OCI-LY1 (cell line): ENCODE measurements around the gene CLDN22.

Experiments used
- H2AFZ ChIP-seq: fragments of 200-600 bp; sonication (generic), shearing (Covaris generic); 2 replicates; pipeline ENCODE4 v1.6.0; 2014; ENCODE audit warnings: antibody characterized with exemption, mild to moderate bottlenecking, low read length
- H3F3A ChIP-seq: fragments of 200-600 bp; sonication (generic), shearing (Covaris generic); 2 replicates; pipeline ENCODE4 v1.6.0; 2014; ENCODE audit warnings: mild to moderate bottlenecking, antibody characterized with exemption, low read length, moderate library complexity; ENCODE audit not compliant: insufficient read depth
- H3K27ac ChIP-seq: fragments of 200-600 bp; sonication (generic); 2 replicates; pipeline ENCODE4 v1.5.1; 2014; ENCODE audit warnings: low read length, mixed run types, mild to moderate bottlenecking, low read depth; ENCODE audit not compliant: poor library complexity, severe bottlenecking
- H3K27me3 ChIP-seq: fragments of 200-600 bp; sonication (generic); 2 replicates; pipeline ENCODE4 v1.6.0; 2014; ENCODE audit warnings: antibody characterized with exemption, mild to moderate bottlenecking, low read length, moderate library complexity; ENCODE audit not compliant: insufficient read depth
- H3K36me3 ChIP-seq: fragments of 200-600 bp; sonication (generic); 2 replicates; pipeline ENCODE4 v1.6.1; 2014; ENCODE audit warnings: mild to moderate bottlenecking, antibody characterized with exemption, low read length, moderate library complexity, mixed read lengths; ENCODE audit not compliant: insufficient read depth
- H3K4me1 ChIP-seq: fragments of 200-600 bp; sonication (generic); 2 replicates; pipeline ENCODE4 v1.5.1; 2014; ENCODE audit warnings: mild to moderate bottlenecking, low read length, moderate library complexity; ENCODE audit not compliant: insufficient read depth, severe bottlenecking
- H3K4me2 ChIP-seq: fragments of 200-600 bp; sonication (generic), shearing (Covaris generic); 2 replicates; pipeline ENCODE4 v1.6.1; 2014; ENCODE audit warnings: low read length
- H3K4me3 ChIP-seq: fragments of 200-600 bp; sonication (generic); 2 replicates; pipeline ENCODE4 v1.5.1; 2014; ENCODE audit warnings: low read length, low read depth, mild to moderate bottlenecking, mixed read lengths; ENCODE audit not compliant: poor library complexity, severe bottlenecking
- H3K79me2 ChIP-seq: fragments of 200-600 bp; shearing (Covaris generic); 2 replicates; pipeline ENCODE4 v1.6.1; 2016; ENCODE audit warnings: mixed run types, low read length, mixed read lengths; ENCODE audit not compliant: insufficient read depth
- H3K9ac ChIP-seq: fragments of 200-600 bp; sonication (generic), shearing (Covaris generic); 2 replicates; pipeline ENCODE4 v1.6.1; 2014; ENCODE audit warnings: mild to moderate bottlenecking, low read length, mixed read lengths
- H3K9me2 ChIP-seq: fragments of 200-600 bp; sonication (generic), shearing (Covaris generic); 2 replicates; pipeline ENCODE4 v1.6.1; 2014; ENCODE audit warnings: low read depth, mild to moderate bottlenecking, low read length, mixed read lengths
- H3K9me3 ChIP-seq: fragments of 200-600 bp; shearing (Covaris generic); 2 replicates; pipeline ENCODE4 v1.6.1; 2014; ENCODE audit warnings: low read length, mixed read lengths
- H4K20me1 ChIP-seq: fragments of 200-600 bp; sonication (generic), shearing (Covaris generic); 2 replicates; pipeline ENCODE4 v1.6.0; 2016; ENCODE audit warnings: mild to moderate bottlenecking, low read length; ENCODE audit not compliant: insufficient read depth
- EZH2 ChIP-seq: fragments of 200-600 bp; sonication (generic), shearing (Covaris generic); IDR thresholded peaks from 2 replicates; pipeline ENCODE4 v1.8.0; 2017; ENCODE audit warnings: borderline replicate concordance, mixed run types, mild to moderate bottlenecking, antibody characterized with exemption, low read length, moderate library complexity, mixed read lengths
- TF ChIP-seq, protein P1 (sequence below): fragments of 200-600 bp; sonication (generic), shearing (Covaris generic); IDR thresholded peaks from 2 replicates; pipeline ENCODE4 v1.5.1; 2017; ENCODE audit warnings: mild to moderate bottlenecking, antibody characterized with exemption, low read length, moderate library complexity, mixed read lengths

Gene CLDN22

DNA sequence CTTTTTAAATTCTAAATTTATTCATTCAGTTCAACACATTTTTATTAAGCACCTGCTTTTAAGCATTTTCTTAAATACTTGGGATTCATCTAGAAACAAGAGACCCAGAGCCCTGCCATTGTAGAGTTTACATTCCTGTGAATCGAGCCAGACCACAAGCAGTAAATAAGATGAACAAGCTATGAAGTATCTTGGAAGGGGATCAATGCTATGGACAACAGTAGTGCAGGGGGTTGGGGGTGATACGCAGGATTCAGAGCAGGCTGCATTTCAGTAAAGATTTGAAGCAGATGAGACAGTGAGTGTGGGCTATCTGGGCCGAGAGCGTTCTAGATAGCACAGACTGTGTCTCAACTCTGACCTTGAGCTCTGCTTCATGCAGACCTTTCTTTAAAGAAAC lies 35.1 kb downstream of the CLDN22 start:
- Histone ChIP-seq H3K79me2 (no peaks in the 10 kb centered on the region), H3K27me3 (no peaks in the 10 kb centered on the region), H3K27ac (no peak overlapping the region), H3K9me2 (no peaks in the 10 kb centered on the region), H3F3A (no peaks in the 10 kb centered on the region), H3K4me1 (no peaks in the 10 kb centered on the region), H2AFZ (no peak overlapping the region), H3K9me3 (no peaks in the 10 kb centered on the region), H3K36me3 (no peaks in the 10 kb centered on the region), H4K20me1 (no peaks in the 10 kb centered on the region), H3K4me2 (no peak overlapping the region), H3K9ac (no peak overlapping the region), H3K4me3 (no peak overlapping the region)
- TF ChIP-seq, protein P1, sequence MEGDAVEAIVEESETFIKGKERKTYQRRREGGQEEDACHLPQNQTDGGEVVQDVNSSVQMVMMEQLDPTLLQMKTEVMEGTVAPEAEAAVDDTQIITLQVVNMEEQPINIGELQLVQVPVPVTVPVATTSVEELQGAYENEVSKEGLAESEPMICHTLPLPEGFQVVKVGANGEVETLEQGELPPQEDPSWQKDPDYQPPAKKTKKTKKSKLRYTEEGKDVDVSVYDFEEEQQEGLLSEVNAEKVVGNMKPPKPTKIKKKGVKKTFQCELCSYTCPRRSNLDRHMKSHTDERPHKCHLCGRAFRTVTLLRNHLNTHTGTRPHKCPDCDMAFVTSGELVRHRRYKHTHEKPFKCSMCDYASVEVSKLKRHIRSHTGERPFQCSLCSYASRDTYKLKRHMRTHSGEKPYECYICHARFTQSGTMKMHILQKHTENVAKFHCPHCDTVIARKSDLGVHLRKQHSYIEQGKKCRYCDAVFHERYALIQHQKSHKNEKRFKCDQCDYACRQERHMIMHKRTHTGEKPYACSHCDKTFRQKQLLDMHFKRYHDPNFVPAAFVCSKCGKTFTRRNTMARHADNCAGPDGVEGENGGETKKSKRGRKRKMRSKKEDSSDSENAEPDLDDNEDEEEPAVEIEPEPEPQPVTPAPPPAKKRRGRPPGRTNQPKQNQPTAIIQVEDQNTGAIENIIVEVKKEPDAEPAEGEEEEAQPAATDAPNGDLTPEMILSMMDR = no peak
- no peak for TF ChIP-seq EZH2

DNA sequence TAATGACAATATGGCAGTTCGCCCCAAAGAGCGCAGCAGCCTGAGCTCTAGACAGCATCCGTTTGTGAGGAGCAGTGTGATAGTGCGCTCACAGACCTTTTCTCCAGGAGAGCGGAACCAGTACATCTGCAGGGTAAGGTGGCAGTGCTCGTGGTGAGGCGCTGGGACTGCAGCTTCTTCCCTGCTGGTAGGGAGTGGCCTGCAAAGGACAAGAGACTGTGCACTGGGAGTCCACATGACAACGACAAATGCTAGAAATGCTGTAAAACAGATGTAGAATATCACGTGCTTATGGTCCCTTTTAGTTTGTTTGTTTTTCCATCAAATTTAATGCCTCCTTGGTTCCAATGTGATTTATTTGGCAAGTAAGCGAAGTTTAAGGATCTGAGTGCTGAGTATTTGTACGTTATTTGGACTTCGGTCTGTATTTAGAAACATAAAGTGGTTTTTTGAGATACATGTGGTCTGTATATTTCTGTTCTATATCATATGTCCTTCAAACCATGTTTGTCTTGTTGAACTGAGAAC lies 35.8 kb downstream of the CLDN22 start:
- no peaks in the 10 kb centered on the region for H3K4me1 ChIP-seq
- H3K9me3 ChIP-seq = no peaks in the 10 kb centered on the region
- no peak overlapping the region for H3K9ac ChIP-seq
- no peaks in the 10 kb centered on the region for H4K20me1 ChIP-seq
- H3K4me3 ChIP-seq = no peak overlapping the region
- H3F3A ChIP-seq = no peaks in the 10 kb centered on the region
- no peak overlapping the region for H2AFZ ChIP-seq
- H3K27me3 ChIP-seq = no peaks in the 10 kb centered on the region
- no peaks in the 10 kb centered on the region for H3K9me2 ChIP-seq
- H3K4me2 ChIP-seq = no peak overlapping the region
- no peaks in the 10 kb centered on the region for H3K36me3 ChIP-seq
- H3K27ac ChIP-seq = no peak overlapping the region
- no peak for TF ChIP-seq EZH2
- TF ChIP-seq, protein P1 = no peak
- no peaks in the 10 kb centered on the region for H3K79me2 ChIP-seq

DNA sequence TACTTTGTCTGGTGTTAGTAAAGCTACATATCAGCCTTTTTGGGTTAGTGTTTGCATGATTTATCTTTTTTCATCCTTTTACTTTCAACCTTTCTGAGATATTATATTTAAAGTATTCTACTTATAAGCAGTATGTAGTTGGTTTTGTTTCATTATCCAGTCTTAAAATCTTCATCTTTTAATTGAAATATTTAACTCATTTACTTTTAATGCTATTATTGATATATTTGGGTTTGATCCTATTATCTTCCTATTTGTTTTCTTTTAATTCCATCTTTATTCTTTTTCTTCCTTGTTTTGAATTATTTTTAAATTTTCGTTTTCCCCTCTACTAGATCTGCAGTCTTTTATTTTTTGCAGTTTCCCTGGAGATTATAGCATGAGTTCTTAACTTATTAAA lies 44.0 kb downstream of the CLDN22 start:
- Histone ChIP-seq H3K79me2 (no peaks in the 10 kb centered on the region), H4K20me1 (no peaks in the 10 kb centered on the region)

DNA sequence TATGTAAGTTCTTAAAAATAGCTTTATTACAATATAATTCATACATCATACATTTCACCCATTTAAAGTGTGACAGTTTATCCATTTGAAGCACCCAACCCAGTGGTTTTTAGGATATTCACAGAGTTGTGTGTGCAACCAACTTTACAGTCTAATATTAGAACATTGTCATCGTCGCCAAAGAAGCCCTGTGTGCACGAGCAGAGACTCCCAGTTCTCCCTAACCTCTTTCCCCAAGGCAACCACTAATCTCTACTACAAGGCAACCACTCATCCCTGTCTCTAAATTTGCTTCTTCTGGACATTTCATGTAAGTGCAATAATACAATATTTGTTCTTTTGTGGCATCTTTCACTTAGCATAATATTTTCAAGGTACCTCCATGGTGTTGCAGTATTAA lies 47.7 kb downstream of the CLDN22 start:
- H3K9ac ChIP-seq = no peak overlapping the region
- H3F3A ChIP-seq = no peaks in the 10 kb centered on the region
- no peaks in the 10 kb centered on the region for H3K9me2 ChIP-seq
- H3K4me2 ChIP-seq = no peak overlapping the region
- no peaks in the 10 kb centered on the region for H3K79me2 ChIP-seq
- H3K9me3 ChIP-seq = 0 out of 2 replicates have a peak, but pooled peaks cover 3% of the 10 kb centered on the region
- no peak overlapping the region for H2AFZ ChIP-seq
- H3K27ac ChIP-seq = no peak overlapping the region
- no peak for TF ChIP-seq EZH2
- TF ChIP-seq, protein P1 = no peak
- no peaks in the 10 kb centered on the region for H3K4me1 ChIP-seq
- H3K36me3 ChIP-seq = no peaks in the 10 kb centered on the region
- no peaks in the 10 kb centered on the region for H4K20me1 ChIP-seq
- H3K27me3 ChIP-seq = no peaks in the 10 kb centered on the region
- H3K4me3 ChIP-seq = no peak overlapping the region

More for the DNA sequence above, 44.0 kb downstream of the CLDN22 start:
- H3K27me3 ChIP-seq = no peaks in the 10 kb centered on the region
- no peak overlapping the region for H3K27ac ChIP-seq
- H3K4me3 ChIP-seq = no peak overlapping the region
- H2AFZ ChIP-seq = no peak overlapping the region
- H3F3A ChIP-seq = no peaks in the 10 kb centered on the region
- no peak overlapping the region for H3K9ac ChIP-seq
- no peaks in the 10 kb centered on the region for H3K9me2 ChIP-seq
- H3K36me3 ChIP-seq = no peaks in the 10 kb centered on the region
- no peak overlapping the region for H3K4me2 ChIP-seq
- 0 out of 2 replicates have a peak, but pooled peaks cover 3% of the 10 kb centered on the region for H3K9me3 ChIP-seq
- no peaks in the 10 kb centered on the region for H3K4me1 ChIP-seq
- TF ChIP-seq EZH2 = no peak
